GM23338 (cell line): ENCODE measurements around the gene PIK3C3. TPM values are rescaled to one million over a fixed set of nuclear protein-coding genes. Genes with fewer than 3 reads are reported as not detected.

Source experiments
- ATAC-seq: fragments of 200-7000 bp; cut with Tn5 transposase; 3 replicates; pipeline ENCODE4 v1.9.1; 2020
- DNase-seq: peaks from one replicate; pipeline ENCODE4 v3.0.0-alpha.2; 2015; ENCODE audit warnings: low spot score
- H2AFZ ChIP-seq: fragments of 200-600 bp; sonication (generic); 2 replicates; pipeline ENCODE4 v1.8.0; 2016; ENCODE audit warnings: antibody characterized with exemption, mild to moderate bottlenecking, moderate library complexity
- H3F3A ChIP-seq: fragments of 200-600 bp; sonication (generic); replicated peaks from 2 replicates; pipeline ENCODE4 v1.8.0; 2017; ENCODE audit warnings: antibody characterized with exemption, mixed run types, low read depth
- H3K27ac ChIP-seq: fragments of 200-600 bp; sonication (generic); 2 replicates; pipeline ENCODE4 v1.6.1; 2016; ENCODE audit warnings: low read depth
- H3K27me3 ChIP-seq: fragments of 200-600 bp; sonication (generic); 2 replicates; pipeline ENCODE4 v1.8.0; 2016; ENCODE audit warnings: mild to moderate bottlenecking, mixed run types, moderate library complexity; ENCODE audit not compliant: insufficient read depth
- H3K36me3 ChIP-seq: fragments of 200-600 bp; sonication (generic); 2 replicates; pipeline ENCODE4 v1.8.0; 2016; ENCODE audit warnings: mild to moderate bottlenecking; ENCODE audit not compliant: insufficient read depth
- H3K4me1 ChIP-seq: fragments of 200-600 bp; sonication (generic); 2 replicates; pipeline ENCODE4 v1.8.0; 2016; ENCODE audit warnings: mild to moderate bottlenecking, moderate library complexity; ENCODE audit not compliant: insufficient read depth
- H3K4me2 ChIP-seq: fragments of 200-600 bp; sonication (generic); 2 replicates; pipeline ENCODE4 v1.7.1; 2017; ENCODE audit warnings: mixed run types
- H3K4me3 ChIP-seq: fragments of 200-600 bp; sonication (generic); 2 replicates; pipeline ENCODE4 v1.6.1; 2016; ENCODE audit warnings: mixed run types
- H3K79me2 ChIP-seq: fragments of 200-600 bp; sonication (generic); replicated peaks from 2 replicates; pipeline ENCODE4 v1.8.0; 2017; ENCODE audit warnings: mild to moderate bottlenecking; ENCODE audit not compliant: insufficient read depth
- H3K9me2 ChIP-seq: fragments of 200-600 bp; sonication (generic); 2 replicates; pipeline ENCODE4 v1.8.0; 2017; ENCODE audit not compliant: insufficient read depth
- H4K20me1 ChIP-seq: fragments of 200-600 bp; sonication (generic); replicated peaks from 2 replicates; pipeline ENCODE4 v1.8.0; 2017; ENCODE audit warnings: mild to moderate bottlenecking; ENCODE audit not compliant: insufficient read depth
- H3K27ac Mint-ChIP-seq: 2 replicates; pipeline ENCODE4 v1.8.0; 2020; ENCODE audit warnings: inconsistent platforms, mild to moderate bottlenecking, moderate library complexity, mixed read lengths
- H3K27me3 Mint-ChIP-seq: 3 replicates; pipeline ENCODE4 v1.8.0; 2022; ENCODE audit warnings: low read depth, mild to moderate bottlenecking, moderate library complexity, mixed read lengths, inconsistent platforms; ENCODE audit not compliant: insufficient read depth, poor library complexity
- H3K36me3 Mint-ChIP-seq: 3 replicates; pipeline ENCODE4 v1.8.0; 2021; ENCODE audit warnings: low read depth, mild to moderate bottlenecking, inconsistent platforms, moderate library complexity, mixed read lengths
- H3K4me1 Mint-ChIP-seq: 3 replicates; pipeline ENCODE4 v1.8.0; 2020; ENCODE audit warnings: mild to moderate bottlenecking, inconsistent platforms, mixed read lengths
- H3K4me3 Mint-ChIP-seq: 3 replicates; pipeline ENCODE4 v1.8.0; 2021; ENCODE audit warnings: moderate library complexity, mild to moderate bottlenecking, inconsistent platforms, mixed read lengths
- H3K9me3 Mint-ChIP-seq: 3 replicates; pipeline ENCODE4 v1.8.0; 2020; ENCODE audit warnings: moderate library complexity, mild to moderate bottlenecking, inconsistent platforms, mixed read lengths
- CTCF ChIP-seq, 2 experiments: fragments of 200-600 bp in 1 of 2; sonication (generic) in 1 of 2; conservative IDR thresholded peaks; 2 replicates each; pipeline versions ENCODE4 v1.5.1 to v1.6.1; 2016 to 2017; ENCODE audit warnings: antibody characterized with exemption in 2 of 2, low read depth in 2 of 2, mild to moderate bottlenecking in 2 of 2, moderate library complexity in 1 of 2
- ETS1 ChIP-seq: IDR thresholded peaks from 2 replicates; pipeline ENCODE4 v1.6.1; 2016; ENCODE audit warnings: antibody characterized with exemption
- EZH2 ChIP-seq: fragments of 200-600 bp; sonication (generic); IDR thresholded peaks from one replicate; pipeline ENCODE4 v1.8.0; 2017; ENCODE audit warnings: antibody characterized with exemption, mild to moderate bottlenecking, low read depth; ENCODE audit not compliant: unreplicated experiment
- JUNB ChIP-seq: IDR thresholded peaks from one replicate; pipeline ENCODE4 v1.6.1; 2016; ENCODE audit warnings: antibody characterized with exemption; ENCODE audit not compliant: unreplicated experiment
- POLR2AphosphoS5 ChIP-seq: IDR thresholded peaks from 2 replicates; pipeline ENCODE4 v1.6.1; 2016; ENCODE audit warnings: antibody characterized with exemption, low read depth
- REST ChIP-seq: IDR thresholded peaks from one replicate; pipeline ENCODE4 v1.6.1; 2018; ENCODE audit warnings: antibody characterized with exemption; ENCODE audit not compliant: unreplicated experiment
- STAT1 ChIP-seq: IDR thresholded peaks from one replicate; pipeline ENCODE4 v1.6.1; 2016; ENCODE audit warnings: antibody characterized with exemption; ENCODE audit not compliant: unreplicated experiment
- ZNF114 ChIP-seq: fragments of 250-450 bp; sonication (Bioruptor Pico); IDR thresholded peaks from 2 replicates; pipeline ENCODE4 v1.5.0; 2020; ENCODE audit warnings: mild to moderate bottlenecking, moderate library complexity
- ZNF331 ChIP-seq: fragments of 250-450 bp; sonication (Bioruptor Pico); IDR thresholded peaks from 2 replicates; pipeline ENCODE4 v1.5.0; 2020; ENCODE audit warnings: low read depth, mild to moderate bottlenecking, moderate library complexity
- polyA plus RNA-seq: library from polyadenylated mRNA; unstranded; fragments of >200 nt; fragmentation: Nextera tagmentation; extraction: Ambion mirVana; gene quantifications from 2 replicates; pipeline ENCODE4 v1.2.1, GENCODE V29; 2016
- total RNA-seq: library from RNA; depleted of rRNA; stranded (reverse); fragments of >200 nt; shearing (Covaris generic); gene quantifications from 2 replicates; pipeline ENCODE4 v1.2.3, GENCODE V29; 2014

The PIK3C3 gene
- total and polyA plus RNA-seq, 2 experiments from 2014 or later = 25.9 to 35.4 TPM

- no peaks in the 10 kb centered on the region for H3K27me3 Mint-ChIP-seq
- Histone ChIP-seq H4K20me1 (peaks cover 11% of the 10 kb centered on the region; the same call in 1 of the 2 replicates), H3K27me3 (no peaks in the 10 kb centered on the region), H3K36me3 (peaks cover 14% of the 10 kb centered on the region; the same call in 1 of the 2 replicates), H2AFZ (no peak overlapping the region), H3F3A (no peaks in the 10 kb centered on the region), H3K9me2 (no peaks in the 10 kb centered on the region), H3K27ac (no peak overlapping the region), H3K4me2 (no peak overlapping the region), H3K4me3 (no peak overlapping the region), H3K4me1 (no peaks in the 10 kb centered on the region), H3K79me2 (peaks cover 59% of the 10 kb centered on the region)
- no peak for TF ChIP-seq ZNF331
- TF ChIP-seq JUNB = no peak
- ATAC-seq = no peak
- H3K27ac Mint-ChIP-seq = no peak overlapping the region
- peaks cover 16% of the 10 kb centered on the region for H3K36me3 Mint-ChIP-seq
- DNase-seq = no peak
- H3K4me1 Mint-ChIP-seq = no peaks in the 10 kb centered on the region
- no peak overlapping the region for H3K4me3 Mint-ChIP-seq
- H3K9me3 Mint-ChIP-seq = no peaks in the 10 kb centered on the region
Measured at GRCh38 chr18:41965634-41966255, 10.7 kb downstream of the PIK3C3 start.

- Histone ChIP-seq H3K27ac (no peak overlapping the region), H3K36me3 (peaks cover 14% of the 10 kb centered on the region; the same call in 1 of the 2 replicates), H3K9me2 (no peaks in the 10 kb centered on the region), H3K79me2 (peaks cover 47% of the 10 kb centered on the region), H2AFZ (no peak overlapping the region), H3K4me3 (no peak overlapping the region), H3K27me3 (no peaks in the 10 kb centered on the region), H3K4me1 (no peaks in the 10 kb centered on the region), H4K20me1 (peaks cover 11% of the 10 kb centered on the region; the same call in 1 of the 2 replicates), H3K4me2 (no peak overlapping the region), H3F3A (no peaks in the 10 kb centered on the region)
- Mint-ChIP-seq H3K4me3 (no peak overlapping the region), H3K9me3 (no peaks in the 10 kb centered on the region), H3K27me3 (no peaks in the 10 kb centered on the region), H3K27ac (no peak overlapping the region), H3K4me1 (no peaks in the 10 kb centered on the region), H3K36me3 (peaks cover 16% of the 10 kb centered on the region)
- no peak for TF ChIP-seq REST
- TF ChIP-seq ZNF114 = no peak
- TF ChIP-seq STAT1 = no peak
- no peak for TF ChIP-seq EZH2
- TF ChIP-seq POLR2AphosphoS5 = no peak
- TF ChIP-seq JUNB = no peak
- no peak for TF ChIP-seq CTCF (conservative IDR thresholded peaks at IDR 0.05; ENCODE audit: low read depth in 2 of 2)
- TF ChIP-seq ETS1 = no peak
- ATAC-seq (no peak), DNase-seq (no peak)
Measured at GRCh38 chr18:41966943-41967342, 11.9 kb downstream of the PIK3C3 start.
